Pericardium fibroblast (primary cell): ENCODE measurements around the gene NUP160. TPM values are rescaled to one million over a fixed set of nuclear protein-coding genes. Genes with fewer than 3 reads are reported as not detected.

Experiments
- total RNA-seq: library from RNA; depleted of rRNA; stranded (reverse); fragments of >200 nt; gene quantifications from 2 replicates; pipeline ENCODE4 v1.2.3, GENCODE V29; 2015

NUP160 gene, protein sequence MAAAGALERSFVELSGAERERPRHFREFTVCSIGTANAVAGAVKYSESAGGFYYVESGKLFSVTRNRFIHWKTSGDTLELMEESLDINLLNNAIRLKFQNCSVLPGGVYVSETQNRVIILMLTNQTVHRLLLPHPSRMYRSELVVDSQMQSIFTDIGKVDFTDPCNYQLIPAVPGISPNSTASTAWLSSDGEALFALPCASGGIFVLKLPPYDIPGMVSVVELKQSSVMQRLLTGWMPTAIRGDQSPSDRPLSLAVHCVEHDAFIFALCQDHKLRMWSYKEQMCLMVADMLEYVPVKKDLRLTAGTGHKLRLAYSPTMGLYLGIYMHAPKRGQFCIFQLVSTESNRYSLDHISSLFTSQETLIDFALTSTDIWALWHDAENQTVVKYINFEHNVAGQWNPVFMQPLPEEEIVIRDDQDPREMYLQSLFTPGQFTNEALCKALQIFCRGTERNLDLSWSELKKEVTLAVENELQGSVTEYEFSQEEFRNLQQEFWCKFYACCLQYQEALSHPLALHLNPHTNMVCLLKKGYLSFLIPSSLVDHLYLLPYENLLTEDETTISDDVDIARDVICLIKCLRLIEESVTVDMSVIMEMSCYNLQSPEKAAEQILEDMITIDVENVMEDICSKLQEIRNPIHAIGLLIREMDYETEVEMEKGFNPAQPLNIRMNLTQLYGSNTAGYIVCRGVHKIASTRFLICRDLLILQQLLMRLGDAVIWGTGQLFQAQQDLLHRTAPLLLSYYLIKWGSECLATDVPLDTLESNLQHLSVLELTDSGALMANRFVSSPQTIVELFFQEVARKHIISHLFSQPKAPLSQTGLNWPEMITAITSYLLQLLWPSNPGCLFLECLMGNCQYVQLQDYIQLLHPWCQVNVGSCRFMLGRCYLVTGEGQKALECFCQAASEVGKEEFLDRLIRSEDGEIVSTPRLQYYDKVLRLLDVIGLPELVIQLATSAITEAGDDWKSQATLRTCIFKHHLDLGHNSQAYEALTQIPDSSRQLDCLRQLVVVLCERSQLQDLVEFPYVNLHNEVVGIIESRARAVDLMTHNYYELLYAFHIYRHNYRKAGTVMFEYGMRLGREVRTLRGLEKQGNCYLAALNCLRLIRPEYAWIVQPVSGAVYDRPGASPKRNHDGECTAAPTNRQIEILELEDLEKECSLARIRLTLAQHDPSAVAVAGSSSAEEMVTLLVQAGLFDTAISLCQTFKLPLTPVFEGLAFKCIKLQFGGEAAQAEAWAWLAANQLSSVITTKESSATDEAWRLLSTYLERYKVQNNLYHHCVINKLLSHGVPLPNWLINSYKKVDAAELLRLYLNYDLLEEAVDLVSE (N-terminal part only)
- 12.4 and 22.1 TPM in 2 replicates for total RNA-seq

DNA sequence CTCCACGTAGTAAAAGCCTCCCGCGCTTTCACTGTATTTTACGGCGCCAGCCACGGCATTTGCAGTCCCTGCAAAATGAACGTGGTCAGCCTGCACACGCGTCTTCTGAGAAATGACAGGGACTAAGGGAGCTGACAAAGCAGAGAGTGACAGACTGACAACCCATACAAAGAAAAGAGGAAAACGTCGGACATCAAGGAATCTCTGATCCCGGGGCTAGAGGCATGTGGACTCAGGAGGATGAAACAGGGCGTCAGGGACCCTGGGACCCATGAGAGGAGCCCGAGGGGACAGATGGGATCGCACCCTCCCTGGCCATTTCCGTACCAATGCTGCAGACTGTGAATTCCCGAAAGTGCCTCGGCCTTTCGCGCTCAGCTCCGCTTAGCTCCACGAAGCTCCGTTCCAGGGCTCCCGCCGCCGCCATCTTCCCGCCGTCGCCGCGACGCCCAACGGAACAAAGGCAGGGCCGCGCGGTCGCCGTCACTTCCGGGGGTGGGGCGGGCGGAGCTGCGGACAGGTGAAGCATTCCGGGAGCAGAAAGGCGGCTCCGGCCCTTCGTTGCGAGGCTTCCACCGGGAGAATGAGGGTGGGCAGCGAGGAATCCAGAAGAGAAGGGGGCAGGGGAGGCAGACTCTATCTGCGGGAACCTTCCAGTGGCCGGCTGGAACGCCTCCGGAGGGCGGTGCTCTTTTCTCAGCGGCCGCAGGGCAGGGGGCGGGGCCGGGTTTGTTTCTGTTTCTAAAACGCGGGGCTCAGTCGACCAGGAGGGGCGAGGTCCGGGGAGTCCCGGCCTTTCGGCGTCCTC lies at the start of gene NUP160:
Gene NUP160, minus strand, starts transcription at position 459 of the 808 bp plus-strand sequence. Its CDS starts 32 bp downstream, at position 427.

Other genes with a start within 250 kb of the NUP160 start
- 49.3 and 80.5 TPM in 2 replicates for gene MTCH2, start 205.8 kb downstream of the NUP160 start, total RNA-seq
- 0.17 and 1.4 TPM in 2 replicates for gene AGBL2, start 133.0 kb downstream of the NUP160 start, total RNA-seq
- gene FNBP4, start 81.0 kb downstream of the NUP160 start, total RNA-seq: 39.6 and 42.3 TPM in 2 replicates
- gene PTPRJ, start 132.2 kb upstream of the NUP160 start, total RNA-seq: 3.8 and 4.0 TPM in 2 replicates